Right atrium auricular region (tissue), 2 donors: ENCODE data around the gene RHOBTB1. TPM values are rescaled to one million over a fixed set of nuclear protein-coding genes. Genes with fewer than 3 reads are reported as not detected.

Experiments
- DNase-seq: peaks from one replicate; pipeline ENCODE4 v3.0.0-alpha.2; 2019; ENCODE audit warnings: low spot score
- H3K27ac ChIP-seq, 2 donors: fragments of 200-600 bp; sonication (generic); 1 replicate in 1 of 2; 2 replicates in 1 of 2; pipeline ENCODE4 v1.5.1; 2016 to 2019
- H3K27me3 ChIP-seq, 2 donors: fragments of 200-600 bp; sonication (generic); one replicate each; pipeline versions ENCODE4 v1.5.1 to v1.6.0; 2017 to 2019
- H3K36me3 ChIP-seq: fragments of 200-600 bp; sonication (generic); one replicate; pipeline ENCODE4 v1.5.1; 2016
- H3K4me1 ChIP-seq, 2 donors: fragments of 200-600 bp; sonication (generic); one replicate each; pipeline versions ENCODE4 v1.5.1 to v1.6.0; 2017 to 2019
- H3K4me3 ChIP-seq, 2 donors: fragments of 200-600 bp; sonication (generic); 1 replicate in 1 of 2; 2 replicates in 1 of 2; pipeline ENCODE4 v1.5.1; 2017 to 2019; ENCODE audit warnings: mild to moderate bottlenecking in 1 of 2, moderate library complexity in 1 of 2
- H3K9me3 ChIP-seq, 2 donors: fragments of 200-600 bp; sonication (generic); one replicate each; pipeline ENCODE4 v1.5.1; 2019
- total RNA-seq, 2 donors: library from RNA; depleted of rRNA; stranded (reverse); fragments of >200 nt; gene quantifications; one replicate each; pipeline ENCODE4 v1.1.0, GENCODE V29; 2016
- TF ChIP-seq, protein P1 (sequence below), 2 donors: fragments of 200-600 bp; sonication (generic); IDR thresholded peaks; one replicate each; pipeline ENCODE4 v1.5.1; 2019; ENCODE audit warnings: antibody characterized with exemption in 2 of 2

Gene RHOBTB1
- total RNA-seq, 2 donors from 2014 or later, result 13.2 to 16.8 TPM

DNA sequence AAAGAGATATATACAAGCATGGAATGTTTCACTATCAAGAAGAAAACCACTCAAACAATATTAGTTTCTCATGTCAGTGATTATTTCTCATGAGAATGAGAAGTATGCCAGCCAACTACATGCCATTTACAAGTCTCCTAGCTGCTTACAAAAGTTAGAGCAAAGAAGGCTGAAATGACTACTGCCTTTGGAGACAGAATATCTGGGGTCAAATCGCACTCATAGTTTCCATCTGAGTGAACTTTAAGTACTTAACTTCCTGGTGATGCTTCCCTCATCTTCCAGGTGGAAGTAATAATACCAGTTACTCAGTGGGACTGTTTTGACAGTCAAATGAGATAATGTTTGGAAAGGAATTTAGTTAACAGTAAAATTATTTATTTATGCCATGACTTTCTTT is 42.0 kb upstream of the RHOBTB1 start:
- TF ChIP-seq, protein P1, sequence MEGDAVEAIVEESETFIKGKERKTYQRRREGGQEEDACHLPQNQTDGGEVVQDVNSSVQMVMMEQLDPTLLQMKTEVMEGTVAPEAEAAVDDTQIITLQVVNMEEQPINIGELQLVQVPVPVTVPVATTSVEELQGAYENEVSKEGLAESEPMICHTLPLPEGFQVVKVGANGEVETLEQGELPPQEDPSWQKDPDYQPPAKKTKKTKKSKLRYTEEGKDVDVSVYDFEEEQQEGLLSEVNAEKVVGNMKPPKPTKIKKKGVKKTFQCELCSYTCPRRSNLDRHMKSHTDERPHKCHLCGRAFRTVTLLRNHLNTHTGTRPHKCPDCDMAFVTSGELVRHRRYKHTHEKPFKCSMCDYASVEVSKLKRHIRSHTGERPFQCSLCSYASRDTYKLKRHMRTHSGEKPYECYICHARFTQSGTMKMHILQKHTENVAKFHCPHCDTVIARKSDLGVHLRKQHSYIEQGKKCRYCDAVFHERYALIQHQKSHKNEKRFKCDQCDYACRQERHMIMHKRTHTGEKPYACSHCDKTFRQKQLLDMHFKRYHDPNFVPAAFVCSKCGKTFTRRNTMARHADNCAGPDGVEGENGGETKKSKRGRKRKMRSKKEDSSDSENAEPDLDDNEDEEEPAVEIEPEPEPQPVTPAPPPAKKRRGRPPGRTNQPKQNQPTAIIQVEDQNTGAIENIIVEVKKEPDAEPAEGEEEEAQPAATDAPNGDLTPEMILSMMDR (IDR thresholded peaks at IDR 0.05), result no peak
- H3K4me3 ChIP-seq, result no peak overlapping the region

DNA sequence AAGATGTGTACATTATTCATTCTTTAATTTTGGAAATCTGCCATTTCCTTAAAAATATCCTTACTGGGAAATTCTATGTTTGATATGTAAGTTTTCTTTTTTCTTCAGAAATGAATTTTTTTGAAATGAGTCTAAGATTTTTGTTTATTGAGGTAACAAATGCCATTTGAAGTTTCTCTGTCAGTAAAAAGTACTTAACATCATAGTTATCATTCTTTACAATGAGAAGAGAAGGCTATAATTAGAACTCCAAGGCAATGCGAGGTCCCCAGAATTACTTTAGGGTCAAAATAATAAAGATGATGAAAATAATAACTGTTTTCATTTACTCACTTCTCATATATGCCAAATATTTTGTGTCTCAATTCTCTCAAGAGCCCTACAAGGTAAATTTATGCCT is 37.0 kb upstream of the RHOBTB1 start:
- Histone ChIP-seq H3K36me3 (no peaks in the 10 kb centered on the region), H3K27ac (no peak overlapping the region), H3K4me1 (no peaks in the 10 kb centered on the region), H3K4me3 (no peak overlapping the region), H3K9me3 (no peaks in the 10 kb centered on the region), H3K27me3 (no peaks in the 10 kb centered on the region)
- DNase-seq, result no peak
- TF ChIP-seq, protein P1 (IDR thresholded peaks at IDR 0.05), result no peak

More for the DNA sequence above, 42.0 kb upstream of the RHOBTB1 start:
- H3K27me3 ChIP-seq, result no peaks in the 10 kb centered on the region
- no peak overlapping the region for H3K27ac ChIP-seq
- no peaks in the 10 kb centered on the region for H3K9me3 ChIP-seq
- H3K4me1 ChIP-seq, result no peaks in the 10 kb centered on the region
- DNase-seq, result no peak
- H3K36me3 ChIP-seq, result no peaks in the 10 kb centered on the region

DNA sequence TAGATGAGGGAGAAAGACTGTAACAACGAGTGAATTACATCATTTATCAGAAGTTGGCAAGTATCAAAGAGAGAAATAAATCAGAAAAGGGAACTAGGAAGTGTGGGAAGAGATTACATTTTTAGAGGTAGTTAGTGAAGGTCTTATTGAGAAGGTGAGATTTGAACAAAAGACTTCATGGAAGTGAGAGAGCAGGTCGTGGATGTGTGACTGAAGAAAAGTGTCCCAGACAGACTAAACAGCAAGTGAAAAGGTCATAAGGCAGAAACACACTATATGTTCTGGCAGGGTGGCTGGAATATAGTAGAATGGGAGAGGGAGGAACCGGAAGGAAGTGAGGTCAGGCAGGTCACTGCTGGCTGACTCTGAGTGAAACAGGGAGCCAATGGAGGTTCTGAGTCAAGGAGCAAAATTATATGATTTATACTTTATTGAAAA is 35.7 kb upstream of the RHOBTB1 start:
- no peaks in the 10 kb centered on the region for H3K27me3 ChIP-seq
- DNase-seq, result no peak
- no peaks in the 10 kb centered on the region for H3K9me3 ChIP-seq
- H3K27ac ChIP-seq, result no peak overlapping the region
- TF ChIP-seq, protein P1 (IDR thresholded peaks at IDR 0.05), result no peak
- no peaks in the 10 kb centered on the region for H3K4me1 ChIP-seq
- H3K4me3 ChIP-seq, result no peak overlapping the region
- H3K36me3 ChIP-seq, result no peaks in the 10 kb centered on the region

DNA sequence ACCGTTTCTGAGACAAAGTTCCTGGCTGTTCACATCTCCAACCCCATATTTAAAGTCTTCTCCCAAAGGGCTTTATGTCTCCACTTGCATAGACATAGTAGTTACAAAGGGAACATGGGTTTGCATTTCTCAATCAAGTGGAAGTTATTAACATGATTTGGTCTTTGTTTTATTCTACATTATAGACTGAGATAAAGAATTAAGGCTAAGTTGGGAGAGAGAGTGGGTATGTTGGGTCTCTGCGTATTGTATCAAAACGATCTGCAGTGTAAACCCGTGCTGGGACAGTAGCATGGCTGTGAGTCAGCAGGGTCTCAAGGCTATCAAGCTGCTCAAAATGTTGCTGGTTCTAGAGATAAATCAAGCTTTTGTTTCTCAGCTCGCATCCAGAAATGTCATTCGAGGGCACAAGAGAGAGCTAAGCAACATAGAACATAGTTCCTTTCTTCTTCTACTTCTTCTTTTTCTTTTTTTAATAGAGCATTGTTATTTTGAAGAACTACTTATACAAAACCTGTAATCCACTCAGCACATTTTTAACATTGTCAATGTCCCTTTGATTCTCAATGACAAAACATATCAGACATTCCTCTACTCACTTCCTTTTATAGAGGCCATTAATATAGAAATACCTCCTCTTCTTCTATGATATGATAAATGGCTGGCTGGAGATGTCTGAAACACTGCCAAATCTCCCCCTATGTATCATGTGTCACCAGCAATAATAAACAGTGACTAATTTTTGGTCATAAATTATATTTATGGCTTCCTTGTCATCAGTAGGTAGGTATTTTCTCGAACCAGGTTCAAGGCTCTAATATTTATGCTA is 34.5 kb upstream of the RHOBTB1 start:
- no peak overlapping the region for H3K27ac ChIP-seq
- TF ChIP-seq, protein P1 (IDR thresholded peaks at IDR 0.05), result no peak
- H3K36me3 ChIP-seq, result no peaks in the 10 kb centered on the region
- H3K4me3 ChIP-seq, result no peak overlapping the region
- no peaks in the 10 kb centered on the region for H3K4me1 ChIP-seq
- H3K9me3 ChIP-seq, result no peaks in the 10 kb centered on the region
- no peaks in the 10 kb centered on the region for H3K27me3 ChIP-seq
- no peak for DNase-seq

DNA sequence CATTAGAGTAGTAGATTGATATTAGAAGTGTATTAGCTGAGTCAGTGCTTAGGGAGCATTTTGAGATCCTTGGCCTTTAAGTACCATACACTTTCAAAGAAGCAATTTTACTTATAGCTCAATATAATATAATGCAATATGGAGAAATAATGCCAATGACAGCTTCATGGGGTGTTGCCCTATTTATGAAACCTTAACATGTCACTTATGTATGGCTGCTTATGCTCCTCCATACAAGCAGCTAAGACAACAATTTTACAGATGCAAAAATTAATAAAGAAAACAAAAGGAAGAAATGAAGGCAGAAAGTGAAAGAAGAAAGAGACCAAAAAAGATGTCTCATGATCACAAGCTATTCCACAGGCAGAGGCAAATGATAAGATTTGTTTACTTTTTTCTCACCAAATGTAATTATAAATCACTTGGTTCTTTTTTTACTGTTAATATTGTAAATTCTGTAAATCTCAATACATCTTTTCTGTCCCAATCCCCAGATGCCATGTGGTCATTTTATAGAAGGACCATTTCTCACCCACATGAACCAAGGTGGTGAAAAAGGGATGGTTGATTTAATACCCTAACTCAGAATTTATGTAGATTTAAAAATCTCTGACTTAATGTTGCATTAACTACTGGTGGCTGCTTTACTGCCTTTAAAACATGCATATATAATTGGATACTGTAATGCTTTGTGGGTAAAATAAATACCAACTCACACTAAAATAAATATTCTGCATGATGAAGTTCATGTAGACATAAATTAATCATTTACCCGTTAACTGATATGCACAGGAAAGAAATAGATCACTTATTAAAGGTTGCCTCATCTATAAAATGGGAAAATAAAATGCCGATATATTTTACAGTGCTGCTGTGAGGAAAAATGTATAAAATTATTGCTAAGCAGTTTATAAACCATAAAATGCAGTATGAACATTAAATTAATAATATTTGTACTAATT is 33.5 kb upstream of the RHOBTB1 start:
- Histone ChIP-seq H3K4me3 (no peak overlapping the region), H3K4me1 (no peaks in the 10 kb centered on the region)
- no peak for DNase-seq

More for the DNA sequence above, 33.5 kb upstream of the RHOBTB1 start:
- no peaks in the 10 kb centered on the region for H3K36me3 ChIP-seq
- TF ChIP-seq, protein P1 (IDR thresholded peaks at IDR 0.05), result no peak
- no peaks in the 10 kb centered on the region for H3K27me3 ChIP-seq
- H3K27ac ChIP-seq, result no peak overlapping the region
- H3K9me3 ChIP-seq, result no peaks in the 10 kb centered on the region
